ENCODE data around the gene ZNF556. TPM values are rescaled to one million over a fixed set of nuclear protein-coding genes. Genes with fewer than 3 reads are reported as not detected.

Gene ZNF556
- total RNA-seq = not detected

DNA sequence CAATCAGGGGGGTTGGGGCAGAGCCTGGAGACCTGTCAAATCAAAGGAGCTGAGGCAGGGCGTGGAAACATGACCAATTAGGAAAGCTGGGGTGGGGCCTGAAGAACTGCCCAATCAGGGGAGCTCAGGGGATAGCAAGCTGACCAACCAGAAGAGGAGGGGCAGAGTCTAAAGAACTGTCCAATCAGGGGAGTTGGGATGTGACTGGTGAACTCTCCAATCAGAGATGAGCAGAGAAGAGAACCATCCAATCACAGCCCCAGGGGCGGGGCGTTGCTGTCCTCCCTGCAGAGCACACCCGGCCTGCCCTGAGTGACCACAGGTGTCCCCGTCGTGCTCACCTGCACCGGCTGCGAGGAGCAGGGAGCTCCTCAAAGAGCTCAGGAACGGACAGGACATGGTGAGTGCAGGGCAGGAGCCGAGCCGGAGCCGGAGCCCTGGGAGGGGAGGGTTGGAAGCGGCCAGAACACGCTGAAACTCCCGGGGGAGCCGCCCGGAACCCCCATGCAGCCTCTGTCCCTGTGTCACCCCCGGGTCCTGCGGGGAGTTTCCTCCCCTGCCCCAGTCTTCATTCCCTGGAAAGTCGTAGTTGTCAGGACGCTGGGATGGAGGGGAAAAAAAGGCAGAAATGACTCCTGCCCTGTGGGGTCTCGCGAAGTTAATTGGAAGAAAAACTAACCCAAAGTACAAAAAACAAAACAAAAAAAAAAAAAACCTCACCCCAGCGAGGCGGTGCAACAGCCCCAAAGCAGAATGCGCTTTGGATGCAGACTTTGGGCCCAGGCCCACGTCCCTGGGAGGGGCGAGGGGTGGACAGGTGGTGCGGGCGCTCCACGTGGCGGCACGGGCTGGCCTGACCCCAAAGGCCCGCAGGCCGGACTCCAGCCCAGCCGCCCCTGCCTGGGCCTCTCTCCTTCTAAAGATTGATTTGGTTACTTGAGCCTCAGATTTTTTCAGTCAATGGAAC, at the start of gene ZNF556:
TSS of gene ZNF556 (plus strand) at position 311 of the 967 bp plus-strand sequence. CDS start at position 398, 87 bp downstream.

DNA sequence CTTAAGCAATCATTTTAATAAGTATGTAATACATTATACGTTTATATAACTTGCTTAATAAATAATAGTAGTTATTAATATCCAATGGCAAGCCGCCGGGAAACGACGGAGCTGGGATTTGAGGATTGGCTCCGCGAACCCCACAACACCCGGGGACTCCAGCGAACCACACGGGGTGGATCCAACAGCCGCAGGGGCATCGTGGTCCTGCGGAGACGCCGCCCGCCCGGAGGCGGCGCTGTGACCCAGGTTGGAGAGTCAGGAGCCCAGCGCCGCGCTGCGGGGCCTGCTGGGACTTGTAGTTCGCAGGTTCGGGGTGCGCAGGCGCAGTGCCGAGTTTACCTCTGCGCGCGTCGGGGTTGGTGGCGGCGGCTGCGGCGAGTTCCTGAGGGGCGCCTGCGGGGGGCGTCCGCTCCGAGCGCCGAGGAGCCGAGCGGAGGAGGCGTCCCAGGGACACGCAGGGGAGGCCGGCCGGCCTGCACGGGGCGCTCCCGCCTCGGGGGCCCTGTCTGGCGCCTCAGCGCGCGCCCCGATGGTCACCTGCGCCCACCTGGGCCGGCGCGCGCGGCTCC, 47.5 kb upstream of the ZNF556 start, which contains the start of gene ZNF554:
TSS of gene ZNF554 (plus strand) at position 329 of the 572 bp plus-strand sequence. CDS start at position 533, 204 bp downstream.

DNA sequence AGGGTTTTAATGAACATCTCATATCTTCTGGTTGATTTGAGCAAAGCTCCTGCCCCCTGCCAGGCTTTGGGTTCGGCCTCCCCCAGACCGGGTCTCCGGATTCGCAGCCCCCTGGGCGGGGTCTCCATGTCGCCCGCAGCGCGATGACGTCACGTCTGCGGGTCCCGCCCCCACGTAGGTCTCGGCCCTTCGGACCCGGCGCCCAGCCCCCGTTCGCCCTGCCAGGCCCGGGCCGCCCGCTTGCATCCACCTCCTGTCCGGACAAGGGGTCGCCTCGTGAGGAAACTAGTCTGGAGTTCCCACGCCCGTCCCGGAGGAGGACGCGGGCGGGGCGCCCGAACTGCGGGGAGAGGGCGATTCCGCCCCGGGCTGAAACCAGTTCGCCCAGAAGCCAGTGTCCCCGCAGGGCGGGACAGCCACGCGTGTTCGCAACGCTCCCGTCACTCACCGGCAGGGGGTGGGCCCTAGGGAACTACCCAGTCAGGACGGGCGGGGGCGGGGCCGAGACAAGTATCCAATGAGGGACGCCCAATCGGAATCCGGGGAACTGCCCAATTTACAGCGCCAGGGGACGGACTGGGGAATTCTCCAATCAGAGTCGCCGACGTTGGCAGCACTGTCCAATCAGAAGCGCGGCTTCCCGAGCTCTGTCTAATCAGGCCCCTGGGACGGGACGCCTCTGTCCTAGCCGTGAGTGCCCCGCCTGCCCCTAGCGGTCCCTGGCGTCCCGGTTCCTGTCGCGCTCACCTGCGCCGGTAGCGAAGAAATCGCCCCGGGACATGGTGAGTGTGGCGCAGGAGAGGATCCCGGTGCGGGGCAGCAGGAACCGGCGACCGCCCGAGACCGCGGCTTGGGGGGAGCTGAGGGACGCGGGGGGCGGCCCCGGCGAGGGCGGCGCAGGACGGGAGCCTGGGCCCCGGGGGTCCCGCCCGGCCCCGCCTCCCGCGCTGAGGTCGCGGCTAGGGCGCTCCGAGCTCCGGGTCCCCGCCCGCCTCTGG, 26.0 kb upstream of the ZNF556 start, which contains the start of gene ZNF555:
TSS of gene ZNF555 (plus strand) at position 682 of the 998 bp plus-strand sequence. CDS start at position 780, 98 bp downstream.

DNA sequence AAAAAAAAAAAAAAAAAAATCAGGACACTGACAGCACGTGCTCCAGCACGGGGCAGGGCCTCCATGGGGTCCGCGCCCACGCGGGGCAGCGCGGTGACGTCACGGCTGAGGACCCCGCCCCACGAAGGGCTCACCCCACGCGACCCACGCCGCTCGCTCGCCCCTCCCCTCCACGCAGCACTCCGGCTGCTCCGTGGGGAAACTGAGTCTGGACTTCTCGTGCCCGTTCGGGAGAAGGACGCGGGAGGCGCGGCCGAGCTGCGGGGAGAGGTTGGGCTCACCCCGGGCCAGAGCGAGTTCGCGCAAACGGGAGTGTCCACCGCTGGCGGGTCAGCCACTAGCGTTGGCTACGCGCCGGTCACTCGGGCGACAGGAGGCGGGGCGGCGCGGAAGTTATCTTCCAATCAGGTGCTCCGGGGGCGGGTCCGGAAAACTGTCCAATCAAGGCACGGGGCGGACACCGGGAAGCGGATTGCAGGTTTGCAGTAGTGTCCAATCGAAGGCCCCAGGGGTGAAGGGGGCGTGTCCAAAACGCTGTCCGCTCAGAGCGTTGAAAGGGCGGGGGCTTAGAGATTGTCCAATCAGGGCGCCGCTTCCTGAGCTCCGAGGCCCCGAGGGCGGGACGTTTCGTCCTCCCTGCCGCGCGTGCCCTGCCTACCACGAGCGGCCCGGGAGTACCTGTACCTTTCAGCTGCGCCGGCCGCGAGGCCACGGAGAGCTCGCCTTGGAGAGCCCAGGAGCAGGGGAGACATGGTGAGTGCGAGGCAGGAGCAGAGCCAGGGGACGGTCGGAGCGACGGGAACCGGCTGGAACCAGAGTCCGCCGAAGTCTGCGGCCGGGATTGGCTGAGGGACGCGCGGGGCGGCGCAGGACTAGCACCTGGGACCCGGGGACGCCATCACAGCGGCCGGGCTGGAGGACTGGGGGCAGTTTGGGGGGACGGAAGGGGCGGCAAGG, 33.4 kb downstream of the ZNF556 start, which contains the start of gene ZNF57:
TSS of gene ZNF57 (plus strand) at position 633 of the 957 bp plus-strand sequence. CDS start at position 751, 118 bp downstream.

Other genes with a start within 250 kb of the ZNF556 start
- gene GNG7, start 164.6 kb upstream of the ZNF556 start, total RNA-seq = under 1 TPM; 0.68 to 0.72 TPM
- gene DIRAS1, start 146.0 kb upstream of the ZNF556 start, total RNA-seq = not detected
- 10 to 100 TPM; 18.5 to 21.5 TPM for gene SLC39A3, start 127.3 kb upstream of the ZNF556 start, total RNA-seq
- gene SGTA, start 84.1 kb upstream of the ZNF556 start, total RNA-seq = 10 to 100 TPM; 37.6 to 37.8 TPM
- 10 to 100 TPM; 62.0 to 66.6 TPM for gene THOP1, start 81.8 kb upstream of the ZNF556 start, total RNA-seq
- gene ZNF554, start 47.5 kb upstream of the ZNF556 start, total RNA-seq = 1 to 10 TPM; 3.3 to 3.8 TPM
- gene ZNF555, start 25.9 kb upstream of the ZNF556 start, total RNA-seq = 1 to 10 TPM; 3.9 to 4.3 TPM
- gene ZNF57, start 33.6 kb downstream of the ZNF556 start, total RNA-seq = 1 to 10 TPM; 3.5 to 3.8 TPM
- 1 to 10 TPM; 3.8 to 4.3 TPM for gene ZNF77, start 77.6 kb downstream of the ZNF556 start, total RNA-seq
- 1 to 10 TPM; 1.2 to 2.1 TPM for gene TLE6, start 110.2 kb downstream of the ZNF556 start, total RNA-seq
- gene TLE2, start 161.9 kb downstream of the ZNF556 start, total RNA-seq = 1 to 10 TPM; 1.1 to 1.9 TPM
- gene TLE5, start 195.2 kb downstream of the ZNF556 start, total RNA-seq = 100 to 1,000 TPM; 817 to 819 TPM
- under 1 TPM; 0.88 to 0.89 TPM for gene GNA11, start 227.0 kb downstream of the ZNF556 start, total RNA-seq

Data from activated naive CD4-positive, alpha-beta T cell treated with anti-CD3 and anti-CD28 coated beads, Interleukin-2, amount 10 ng/mL, durations not matched to agents 5 hours and 36 hours (primary cell).